CD4-positive, alpha-beta T cell treated with Interleukin-4 for 1 hour (primary cell): ENCODE data around the gene ZBTB45.

Source experiments
- DNase-seq, 2 donors: peaks; one replicate each; pipeline ENCODE4 v3.0.0-alpha.2; 2020 to 2022

Gene ZBTB45

DNA sequence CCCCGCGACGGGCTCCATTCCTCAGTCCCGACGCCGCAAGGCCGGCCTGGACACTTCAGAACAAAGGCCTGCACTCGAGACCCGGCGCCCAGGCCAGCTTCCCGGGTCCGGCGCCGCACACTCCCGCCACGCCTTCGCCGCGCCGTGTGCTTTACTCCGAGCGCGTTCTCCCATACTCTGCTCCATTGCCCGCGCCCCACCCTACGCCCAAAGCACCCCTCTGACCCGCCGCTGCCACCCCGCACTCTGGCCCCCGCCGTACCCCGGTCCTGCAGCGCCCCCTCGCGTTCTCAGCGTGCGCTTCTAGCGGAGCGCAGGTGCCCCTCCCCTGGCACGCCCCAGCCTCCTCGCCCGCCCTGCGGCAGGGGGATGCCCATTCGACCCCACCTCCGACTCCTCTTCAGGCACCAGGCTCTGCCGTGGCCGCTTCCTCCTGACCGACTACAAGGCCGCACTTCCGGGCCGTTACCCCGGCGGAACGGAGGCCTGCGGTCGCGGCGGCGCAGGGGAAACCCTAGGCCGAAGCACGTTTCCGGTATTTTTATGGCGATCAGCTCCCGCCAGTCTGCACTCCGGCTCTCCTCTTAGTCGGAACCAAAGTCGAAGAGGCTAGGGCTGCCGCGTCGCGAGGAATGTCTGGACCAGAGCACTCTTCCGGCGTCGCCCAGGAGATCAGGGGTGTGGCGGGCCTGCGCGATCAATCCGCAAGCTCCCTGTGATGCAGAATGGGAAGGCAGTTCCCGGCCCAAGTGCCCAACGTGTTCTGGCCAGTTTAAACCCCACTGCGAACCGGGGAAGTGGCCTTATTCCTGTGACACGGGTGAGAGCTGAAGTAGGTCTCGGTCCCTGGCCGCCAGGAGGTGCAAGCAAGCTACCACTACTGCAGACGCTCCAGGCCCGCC, at the start of gene ZBTB45:
Gene ZBTB45 (minus strand): TSS at position 456 of the 902 bp plus-strand sequence. CDS start 2,137 bp downstream, outside the sequence.
- peak; percentile 94 for DNase-seq

DNA sequence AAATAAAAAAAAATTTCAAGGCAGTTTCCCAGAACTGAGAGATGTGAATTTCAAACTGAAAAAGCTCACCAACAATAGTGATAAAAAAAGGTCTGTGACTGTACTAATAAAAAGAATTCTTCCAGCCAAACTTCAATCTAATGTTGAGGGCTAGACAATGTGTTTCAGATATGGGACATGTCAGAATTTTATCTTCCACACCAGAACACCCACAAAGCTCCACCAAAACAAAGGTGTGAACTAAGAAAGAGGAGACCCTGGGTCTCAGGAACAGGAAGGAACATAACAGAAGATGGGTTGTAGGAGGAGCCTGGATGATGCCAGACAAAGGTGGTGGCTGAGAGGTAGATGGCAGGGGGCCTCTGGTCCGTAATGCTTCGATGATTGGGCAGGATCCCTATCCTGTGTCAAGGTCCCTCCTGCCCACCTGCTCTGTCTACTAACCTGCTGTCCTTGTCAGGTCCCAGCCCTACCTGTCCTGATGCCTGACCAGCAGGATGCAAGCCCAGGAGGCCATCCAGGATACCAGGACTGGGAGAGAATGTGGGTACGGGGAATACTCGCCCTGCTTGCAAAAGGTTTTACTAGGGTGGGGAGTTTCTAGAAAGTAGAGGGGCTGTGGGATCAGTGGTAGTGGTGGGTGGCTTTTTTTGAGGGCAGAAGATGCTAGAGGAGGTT, 49.0 kb upstream of the ZBTB45 start:
- no peak for DNase-seq

DNA sequence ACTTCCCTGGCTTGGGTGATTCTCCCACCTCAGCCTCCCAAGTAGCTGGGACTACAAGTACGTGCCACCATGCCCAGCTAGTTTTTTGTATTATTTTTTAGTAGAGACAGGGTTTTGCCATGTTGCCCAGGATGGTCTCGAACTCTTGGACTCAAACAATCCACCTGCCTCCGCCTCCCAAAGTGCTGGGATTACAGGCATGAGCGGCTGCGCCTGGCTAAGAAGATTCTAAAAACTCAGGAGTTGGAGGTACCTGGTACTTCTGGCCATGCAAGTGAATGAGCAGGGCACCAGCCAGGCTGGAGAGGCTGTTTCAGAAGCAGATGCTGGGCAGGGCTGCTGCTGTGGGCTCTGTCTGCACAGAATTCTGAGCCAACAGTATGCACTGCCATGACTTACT, 47.4 kb upstream of the ZBTB45 start:
- no peak for DNase-seq

DNA sequence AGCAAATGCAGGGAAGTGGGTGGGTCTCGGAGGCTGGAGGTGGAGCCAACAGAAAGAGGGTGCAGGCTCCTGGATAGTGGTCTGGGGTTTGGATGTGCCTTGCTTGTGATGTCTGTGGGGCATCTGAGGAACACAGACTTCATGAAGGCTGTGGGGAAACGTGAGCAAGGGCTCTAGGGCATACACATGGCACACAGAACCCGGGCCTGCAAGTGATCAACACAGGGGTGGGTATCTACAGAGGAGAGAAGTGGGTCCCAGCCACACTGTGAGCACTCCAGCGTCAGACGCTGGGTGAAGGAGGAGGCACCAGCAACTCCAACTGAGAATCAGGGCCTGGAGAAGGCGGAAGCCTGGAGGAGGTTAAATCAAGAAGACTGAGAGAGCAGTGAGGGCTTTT, 44.2 kb upstream of the ZBTB45 start:
- no peak for DNase-seq

DNA sequence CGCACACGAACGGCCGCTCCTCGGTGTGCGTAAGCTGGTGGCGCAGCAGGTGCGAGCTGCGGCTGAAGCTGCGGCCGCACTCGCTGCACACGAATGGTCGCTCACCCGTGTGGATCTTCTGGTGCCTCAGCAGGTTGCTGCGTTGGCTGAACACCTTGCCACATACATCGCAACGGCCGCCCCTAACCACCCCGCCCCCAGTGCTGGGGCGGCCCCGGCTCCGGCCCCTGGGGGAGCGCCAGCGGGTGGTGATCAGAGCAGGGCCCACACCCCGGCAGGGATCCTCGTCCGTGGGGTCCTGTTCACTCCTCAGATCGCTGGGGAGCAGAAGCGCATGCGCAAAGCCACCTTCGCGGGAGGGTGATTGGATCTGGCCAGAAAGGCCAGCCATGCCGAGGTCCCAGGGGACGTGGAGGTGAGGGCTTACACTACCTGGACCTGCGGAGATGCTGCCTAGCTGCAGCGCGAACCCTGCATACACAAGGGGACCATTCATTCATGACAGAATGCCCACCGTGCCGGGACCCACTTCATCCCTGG, 43.5 kb upstream of the ZBTB45 start:
- peak in 1 of 2 donors; percentile 38 for DNase-seq

DNA sequence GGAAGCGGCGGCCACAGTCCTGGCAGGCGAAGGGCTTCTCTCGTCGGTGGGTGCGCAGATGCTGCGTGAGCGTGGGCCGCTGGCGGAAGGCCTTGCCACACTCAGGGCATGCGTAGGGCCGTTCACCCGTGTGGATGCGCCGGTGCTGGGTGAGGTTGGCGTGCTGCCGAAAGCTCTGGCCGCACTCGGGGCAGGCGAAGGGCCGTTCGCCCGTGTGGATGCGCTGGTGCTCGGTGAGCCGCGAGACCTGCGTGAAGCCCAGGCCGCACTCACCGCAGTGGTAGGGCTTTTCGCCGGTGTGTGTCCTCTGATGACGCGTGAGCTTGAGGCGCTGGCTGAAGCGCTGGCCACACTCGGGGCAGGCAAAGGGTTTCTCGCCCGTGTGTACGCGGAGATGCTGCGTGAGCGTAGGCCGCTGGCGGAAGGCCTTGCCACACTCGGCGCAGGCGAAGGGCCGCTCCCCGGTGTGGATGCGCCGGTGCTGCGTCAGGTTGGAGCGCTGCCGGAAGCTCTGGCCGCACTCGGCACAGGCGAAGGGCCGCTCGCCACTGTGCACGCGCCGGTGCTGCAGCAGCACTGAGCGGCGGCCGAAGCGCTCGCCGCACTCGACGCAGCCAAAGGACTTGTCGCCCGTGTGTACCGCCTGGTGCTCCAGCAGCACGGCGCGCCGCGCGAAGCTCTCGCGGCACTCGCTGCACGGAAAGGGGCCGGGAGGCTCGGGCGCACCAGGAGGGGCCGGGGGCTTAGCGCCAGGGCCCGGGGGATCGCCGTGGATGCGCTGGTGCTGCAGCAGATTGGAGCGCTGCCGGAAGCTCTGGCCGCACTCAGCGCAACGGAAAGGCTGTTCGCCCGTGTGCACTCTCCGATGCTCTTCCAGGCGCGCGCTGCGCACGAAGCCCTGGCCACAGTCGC, 42.8 kb upstream of the ZBTB45 start:
- DNase-seq, result peak; percentile 28 to 37

DNA sequence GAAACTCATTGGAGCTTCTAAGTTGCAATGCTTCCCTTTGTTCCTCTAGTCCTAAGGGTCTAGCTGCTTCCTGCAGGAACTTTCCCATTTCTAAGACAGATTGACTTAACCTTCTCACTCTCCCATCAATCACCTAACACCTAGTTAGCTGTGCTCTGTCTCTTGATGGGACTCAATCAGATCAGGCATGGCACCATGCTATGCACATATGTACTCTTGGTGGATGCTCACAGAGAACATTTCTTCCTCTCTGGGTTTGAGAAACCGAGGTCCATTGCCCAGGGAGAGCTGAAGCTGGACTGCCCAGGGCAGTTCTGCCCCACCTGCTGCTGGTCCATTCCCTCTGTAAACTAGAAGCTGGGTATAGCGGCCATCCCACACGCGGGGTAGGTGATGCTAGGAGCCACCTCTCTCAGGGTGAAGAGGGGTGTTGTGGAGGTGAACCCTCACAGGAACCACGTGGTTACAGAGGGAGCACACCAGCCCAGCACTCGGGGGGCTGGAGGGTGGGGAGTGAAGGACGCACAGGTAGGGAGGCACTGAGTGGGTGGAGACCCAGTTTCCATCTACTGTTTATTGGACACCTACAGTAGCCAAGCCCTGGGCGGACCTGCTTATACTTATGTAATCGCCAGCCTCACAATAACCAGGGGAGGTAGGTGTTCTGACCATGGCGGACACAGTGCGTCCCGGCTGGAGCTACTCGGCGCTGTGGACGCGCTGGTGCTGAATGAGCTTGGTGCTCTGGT, 41.9 kb upstream of the ZBTB45 start:
- DNase-seq, result no peak

DNA sequence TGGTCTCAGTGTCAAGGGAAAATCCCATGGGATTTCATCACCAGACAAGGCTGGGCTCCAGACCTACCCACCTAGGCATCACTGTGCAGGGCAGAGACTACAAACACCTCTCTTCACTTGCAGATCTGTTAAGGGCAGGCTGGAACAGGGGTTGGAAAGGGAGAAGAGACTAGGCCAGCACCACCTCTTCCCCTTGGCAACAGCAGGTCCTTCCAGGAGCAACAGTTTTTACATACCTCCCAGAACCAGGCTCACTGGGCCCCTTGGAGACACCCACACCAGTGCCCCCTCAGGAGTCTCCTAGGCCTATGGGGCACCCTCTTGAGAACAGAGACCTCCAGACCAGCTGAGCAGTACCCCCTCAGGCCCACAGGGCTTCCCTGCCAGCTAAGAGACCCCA, 41.3 kb upstream of the ZBTB45 start:
- no peak for DNase-seq

DNA sequence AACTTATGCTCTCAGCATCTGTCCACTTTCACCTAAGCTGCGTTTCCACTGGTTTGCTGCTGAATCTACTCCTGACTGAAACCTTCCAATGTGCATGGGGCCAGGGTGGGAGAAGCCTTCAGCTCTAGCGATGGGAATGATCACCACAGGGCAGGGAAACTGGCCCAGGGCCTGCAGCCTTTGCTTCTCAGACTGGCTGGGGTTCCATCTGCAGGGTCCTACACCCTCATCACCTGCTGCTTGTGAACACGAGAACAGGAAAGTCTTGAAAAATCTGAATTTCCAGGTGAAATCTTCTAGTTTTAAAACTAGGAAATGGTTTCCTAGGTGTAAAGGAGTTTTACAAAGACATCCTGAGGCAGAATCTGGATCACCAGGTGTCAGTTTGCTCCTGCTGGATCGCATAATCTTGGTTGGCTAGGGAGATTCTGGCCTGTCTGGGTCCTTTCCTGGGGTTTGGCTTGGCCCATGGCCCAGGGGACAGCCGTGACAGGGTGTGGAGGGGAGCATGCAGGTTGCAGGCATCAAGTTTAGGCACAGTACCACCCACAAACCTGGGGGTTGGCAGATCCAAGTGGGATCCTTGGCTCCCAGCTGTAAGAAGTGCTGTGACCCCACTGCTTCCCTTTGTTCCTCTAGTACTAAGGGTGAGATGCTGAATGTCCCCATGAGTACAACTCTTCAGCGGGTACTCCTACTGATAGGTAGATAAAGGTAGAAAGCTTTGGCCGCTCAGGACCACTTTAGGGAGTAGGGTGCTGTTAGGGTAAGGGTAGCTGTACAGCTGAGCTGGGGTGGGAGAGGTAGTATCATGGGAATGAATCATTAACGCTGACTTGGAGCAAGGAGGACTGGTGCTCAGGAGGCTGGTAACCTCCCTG, 40.6 kb upstream of the ZBTB45 start:
- DNase-seq, result no peak

DNA sequence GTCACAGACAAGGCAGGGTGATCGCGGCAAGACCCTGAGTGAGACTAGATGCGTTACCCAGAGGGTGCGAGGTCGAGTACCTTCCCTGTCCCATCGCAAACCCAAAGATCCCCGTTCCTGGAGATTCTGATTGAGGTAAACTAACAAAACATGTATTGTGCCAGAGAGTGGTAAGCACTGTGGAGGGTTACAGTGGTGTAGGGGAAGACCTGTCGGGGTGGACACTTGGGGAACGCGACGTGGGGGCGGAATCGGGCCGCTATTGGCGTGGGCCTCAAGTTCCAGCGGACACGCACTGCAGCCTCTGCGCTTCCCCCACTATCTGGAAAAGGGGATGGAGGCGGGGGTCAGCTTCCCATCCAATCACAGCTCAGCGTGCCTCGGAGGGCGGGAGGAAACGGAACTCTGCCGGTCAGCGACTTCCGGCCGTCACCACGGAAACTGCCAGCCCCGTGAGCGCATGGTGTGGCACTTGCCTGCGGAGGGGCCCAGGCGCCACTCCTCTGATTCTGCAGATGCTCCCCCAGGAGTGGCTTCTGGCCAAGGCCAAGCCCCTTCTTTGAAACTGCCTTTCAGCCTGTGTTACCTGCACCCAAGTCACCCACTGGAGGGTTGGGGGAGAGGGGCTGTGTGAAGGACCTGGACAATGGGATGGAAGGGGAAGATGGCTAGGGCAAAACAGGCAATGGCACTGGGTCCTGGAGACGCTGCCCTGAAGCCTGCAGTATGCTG, 39.8 kb upstream of the ZBTB45 start:
- DNase-seq, result peak; percentile 70 to 84

DNA sequence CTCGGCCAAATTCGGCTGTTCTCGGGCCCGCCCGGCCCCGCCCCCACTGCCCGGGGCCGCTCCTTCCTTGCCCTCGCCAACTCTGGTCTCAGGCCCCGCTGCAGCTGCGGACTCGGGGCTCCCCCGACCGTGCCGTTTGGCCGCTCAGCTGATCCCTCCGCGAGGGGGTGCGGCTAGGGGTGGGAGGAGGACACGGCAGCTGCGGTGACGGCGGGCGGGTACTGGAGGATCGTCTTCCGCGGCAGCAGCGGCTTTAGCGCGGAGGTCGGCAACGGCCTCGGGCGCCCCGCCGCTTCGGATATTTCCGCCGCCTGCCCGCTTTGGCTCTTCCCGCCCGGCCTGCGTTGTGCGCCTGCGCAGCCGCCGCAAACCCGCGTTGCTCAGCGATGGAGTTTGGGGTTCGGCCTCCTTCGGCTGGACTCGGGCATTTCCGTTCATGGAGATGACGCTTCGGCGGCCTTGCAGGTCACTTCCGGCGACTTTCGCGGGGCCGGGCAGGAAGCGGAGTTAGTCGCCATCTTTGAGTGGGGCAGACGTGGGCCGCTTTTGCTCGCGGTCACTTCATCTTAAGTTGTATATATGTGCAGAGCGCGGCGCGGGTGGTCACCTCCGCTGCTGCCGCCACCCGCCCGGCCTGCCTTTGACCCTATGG, 39.1 kb upstream of the ZBTB45 start:
- peak; percentile 99 for DNase-seq

DNA sequence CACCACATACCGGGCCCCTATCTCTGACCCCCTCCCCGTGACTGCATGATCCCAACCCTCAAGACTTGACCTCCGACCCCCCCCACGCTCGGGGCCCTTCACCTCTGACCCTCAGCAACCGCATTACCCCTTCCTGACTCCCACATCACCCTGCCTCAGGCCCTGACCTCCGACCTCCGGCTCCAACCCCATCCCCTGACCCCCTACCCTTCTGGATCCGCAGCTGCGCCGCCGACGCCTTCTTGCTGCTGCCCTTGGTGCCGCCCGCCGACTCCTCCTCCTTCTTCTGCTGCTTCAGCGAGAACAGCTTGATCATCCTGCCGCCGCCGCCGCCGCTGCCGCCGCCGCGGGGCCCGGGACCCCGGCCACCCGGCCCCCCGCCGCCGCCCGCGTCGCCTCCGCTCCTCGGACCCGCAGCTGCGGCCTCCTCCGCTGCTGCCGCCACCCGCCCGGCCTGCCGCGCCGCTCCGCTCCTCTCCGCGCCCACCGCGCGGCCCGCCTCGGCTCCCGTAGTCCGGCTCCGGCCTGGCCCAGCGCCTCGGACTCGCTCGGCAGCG, 38.5 kb upstream of the ZBTB45 start, which contains the start of gene UBE2M:
Gene UBE2M (minus strand): TSS at position 546 of the 557 bp plus-strand sequence. CDS start 230 bp downstream, at position 316.
- peak; percentile 65 to 67 for DNase-seq

DNA sequence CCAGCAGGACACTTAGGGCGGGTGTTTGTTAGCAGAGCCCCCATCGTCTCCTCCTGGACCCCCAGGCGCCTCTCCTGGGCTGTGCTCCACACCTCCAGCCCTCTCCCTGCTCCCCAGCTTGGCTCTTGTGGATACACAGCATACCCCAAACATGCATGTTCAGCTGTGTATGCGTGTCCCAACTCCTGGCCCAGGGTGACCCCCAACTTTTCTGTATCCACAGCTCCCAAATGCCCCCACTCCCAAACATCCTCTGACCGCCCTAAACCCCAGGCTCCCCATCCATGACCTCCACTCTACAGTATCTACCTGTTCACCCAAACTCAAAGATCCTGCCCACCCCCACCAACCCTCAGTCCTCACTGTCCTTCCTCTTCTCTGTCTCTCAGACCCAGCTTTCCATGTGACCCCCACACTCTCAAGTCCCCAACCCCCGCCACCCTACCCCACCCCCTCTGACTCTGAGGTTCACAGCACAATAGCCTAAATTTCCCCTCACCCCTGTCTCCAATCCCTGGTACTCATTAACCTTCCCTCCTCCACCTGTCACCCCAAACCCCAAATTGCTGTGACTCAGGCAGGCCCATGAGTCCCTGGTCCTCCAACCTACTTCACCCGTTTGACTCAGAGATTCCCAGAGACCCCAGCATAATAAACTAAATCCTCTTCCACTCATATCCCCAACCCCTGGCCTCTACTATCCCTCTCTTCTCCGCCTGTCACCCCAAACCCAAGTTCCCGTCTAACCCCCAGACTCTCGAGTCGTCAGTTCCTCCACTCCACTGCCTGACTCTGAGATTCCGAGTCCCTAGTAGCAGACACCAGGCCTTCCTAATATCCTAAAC, 37.8 kb upstream of the ZBTB45 start:
- no peak for DNase-seq

DNA sequence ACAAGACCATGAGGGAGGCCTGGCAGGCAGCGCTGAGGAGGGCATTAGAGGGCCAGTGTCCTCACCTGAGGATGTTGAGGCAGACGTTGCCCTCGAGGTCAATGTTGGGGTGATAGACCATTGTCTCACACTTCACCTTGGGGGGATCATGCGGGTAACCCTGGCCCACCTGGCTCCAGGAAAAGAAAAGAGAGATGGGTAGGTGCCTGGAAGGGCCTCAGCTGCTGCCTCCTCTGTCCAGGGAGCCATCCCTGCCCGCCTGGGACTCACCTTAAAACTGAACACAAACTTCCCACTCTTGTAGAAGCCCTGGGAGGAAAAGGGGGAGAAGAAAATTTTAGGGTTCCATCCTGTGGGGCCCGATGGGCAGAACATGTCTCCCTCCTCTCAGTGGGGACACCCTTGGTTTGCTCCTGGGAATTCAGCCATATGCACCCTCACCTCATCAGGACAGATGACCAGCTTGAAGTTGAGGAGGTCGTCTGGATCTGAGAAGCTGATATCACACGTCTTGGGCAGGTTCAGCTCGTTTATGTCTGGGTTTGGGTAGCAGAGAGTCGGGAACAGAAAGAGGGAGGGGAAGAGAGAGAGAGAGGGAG, 37.1 kb upstream of the ZBTB45 start:
- no peak for DNase-seq

DNA sequence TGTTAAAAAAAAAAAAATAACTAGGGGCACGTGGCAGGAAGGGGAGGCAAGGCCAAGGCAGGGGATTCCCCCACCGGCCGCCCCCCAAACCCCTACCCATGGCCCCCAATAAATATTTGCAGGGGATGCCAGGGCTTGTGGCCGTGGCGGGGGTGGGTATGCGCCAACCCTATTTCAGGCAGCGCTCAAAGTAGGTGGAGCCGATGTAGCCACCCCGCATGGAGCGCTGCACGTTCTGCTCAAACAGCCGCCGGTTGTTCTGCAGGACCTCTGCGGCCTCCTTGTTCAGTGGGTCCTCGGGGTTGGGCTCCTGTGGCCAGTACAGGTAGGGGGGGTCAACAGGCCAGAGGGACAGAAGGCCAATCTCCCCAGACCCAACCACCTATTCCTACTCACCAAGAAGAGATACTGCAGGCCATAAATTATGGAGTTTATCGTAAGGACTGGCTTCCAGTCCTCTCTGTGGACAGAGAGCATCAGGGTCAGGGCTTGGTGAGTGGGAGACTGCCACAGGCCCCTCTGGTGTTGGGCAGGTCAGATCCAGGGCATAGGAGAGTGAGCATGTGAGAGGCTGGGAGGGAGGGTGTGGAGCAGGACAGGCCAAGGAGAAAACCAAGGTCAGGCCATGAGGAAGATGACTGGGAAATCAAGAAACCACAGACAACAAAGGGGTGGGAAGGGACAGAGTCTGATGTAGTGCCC, 36.5 kb upstream of the ZBTB45 start:
- no peak for DNase-seq

DNA sequence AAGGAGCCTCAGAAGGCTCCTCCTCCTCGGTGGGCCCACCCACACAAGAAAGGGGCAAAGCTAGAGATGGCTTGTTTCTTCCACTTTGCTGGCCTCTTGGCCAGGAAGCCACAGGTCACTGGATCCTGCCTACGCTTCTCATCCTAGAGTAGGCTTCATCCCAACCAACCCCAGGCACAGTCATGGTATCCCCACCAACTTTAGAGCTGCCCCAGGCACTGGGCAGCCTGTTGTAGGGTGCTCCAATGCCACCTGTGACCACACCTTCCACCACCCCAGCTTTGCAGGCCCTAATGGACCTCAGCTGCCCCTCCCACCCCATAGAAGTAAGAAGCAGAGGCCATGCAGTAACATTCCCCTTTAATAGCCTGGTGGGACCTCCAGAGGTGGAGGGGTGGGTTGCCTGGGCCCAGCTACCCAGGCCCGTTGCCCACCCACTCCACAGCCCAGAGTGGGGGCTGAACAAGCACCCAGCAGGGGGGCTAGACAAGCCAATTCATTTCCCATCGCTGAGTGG, 35.8 kb upstream of the ZBTB45 start:
- DNase-seq, result no peak
